Medulla oblongata (tissue), 1 donor: ENCODE data around the gene CRACDL.

Experiments used
- DNase-seq: peaks from one replicate; pipeline ENCODE4 v3.0.0-alpha.2; 2015; ENCODE audit errors: extremely low spot score

CRACDL gene, protein sequence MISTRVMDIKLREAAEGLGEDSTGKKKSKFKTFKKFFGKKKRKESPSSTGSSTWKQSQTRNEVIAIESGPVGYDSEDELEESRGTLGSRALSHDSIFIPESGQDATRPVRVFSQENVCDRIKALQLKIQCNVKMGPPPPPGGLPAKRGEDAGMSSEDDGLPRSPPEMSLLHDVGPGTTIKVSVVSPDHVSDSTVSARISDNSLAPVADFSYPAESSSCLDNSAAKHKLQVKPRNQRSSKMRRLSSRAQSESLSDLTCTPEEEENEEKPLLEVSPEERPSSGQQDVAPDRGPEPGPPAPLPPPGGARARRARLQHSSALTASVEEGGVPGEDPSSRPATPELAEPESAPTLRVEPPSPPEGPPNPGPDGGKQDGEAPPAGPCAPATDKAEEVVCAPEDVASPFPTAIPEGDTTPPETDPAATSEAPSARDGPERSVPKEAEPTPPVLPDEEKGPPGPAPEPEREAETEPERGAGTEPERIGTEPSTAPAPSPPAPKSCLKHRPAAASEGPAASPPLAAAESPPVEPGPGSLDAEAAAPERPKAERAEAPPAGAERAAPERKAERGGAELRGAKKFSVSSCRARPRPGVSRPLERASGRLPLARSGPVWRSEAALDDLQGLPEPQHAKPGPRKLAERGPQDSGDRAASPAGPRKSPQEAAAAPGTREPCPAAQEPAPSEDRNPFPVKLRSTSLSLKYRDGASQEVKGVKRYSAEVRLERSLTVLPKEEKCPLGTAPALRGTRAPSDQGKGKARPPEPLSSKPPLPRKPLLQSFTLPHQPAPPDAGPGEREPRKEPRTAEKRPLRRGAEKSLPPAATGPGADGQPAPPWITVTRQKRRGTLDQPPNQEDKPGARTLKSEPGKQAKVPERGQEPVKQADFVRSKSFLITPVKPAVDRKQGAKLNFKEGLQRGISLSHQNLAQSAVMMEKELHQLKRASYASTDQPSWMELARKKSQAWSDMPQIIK

GRCh38 chr2:98935777-98936352 is at the start of gene CRACDL:
Gene CRACDL (minus strand): TSS chr2:98936225. CDS start chr2:98846800, 89,425 bp downstream.
- no peak for DNase-seq

DNA sequence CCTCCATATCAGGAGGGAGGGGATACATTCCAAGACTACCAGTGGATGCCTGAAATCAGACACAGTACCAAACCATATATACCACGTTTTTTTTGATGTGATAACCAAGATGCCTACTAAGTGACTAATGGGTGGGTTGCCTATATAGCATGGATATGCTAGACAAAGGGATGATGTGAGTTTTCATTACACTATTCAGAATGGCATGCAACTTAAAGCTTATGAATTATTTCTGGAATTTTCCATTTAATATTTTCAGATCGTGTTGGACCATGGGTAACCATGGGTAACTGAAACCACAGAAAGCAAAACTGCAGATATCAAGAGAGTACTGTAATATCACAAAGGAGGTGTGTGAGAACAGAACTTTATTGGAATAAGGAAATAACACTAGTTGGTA is 39.6 kb upstream of the CRACDL start:
- DNase-seq, result no peak

DNA sequence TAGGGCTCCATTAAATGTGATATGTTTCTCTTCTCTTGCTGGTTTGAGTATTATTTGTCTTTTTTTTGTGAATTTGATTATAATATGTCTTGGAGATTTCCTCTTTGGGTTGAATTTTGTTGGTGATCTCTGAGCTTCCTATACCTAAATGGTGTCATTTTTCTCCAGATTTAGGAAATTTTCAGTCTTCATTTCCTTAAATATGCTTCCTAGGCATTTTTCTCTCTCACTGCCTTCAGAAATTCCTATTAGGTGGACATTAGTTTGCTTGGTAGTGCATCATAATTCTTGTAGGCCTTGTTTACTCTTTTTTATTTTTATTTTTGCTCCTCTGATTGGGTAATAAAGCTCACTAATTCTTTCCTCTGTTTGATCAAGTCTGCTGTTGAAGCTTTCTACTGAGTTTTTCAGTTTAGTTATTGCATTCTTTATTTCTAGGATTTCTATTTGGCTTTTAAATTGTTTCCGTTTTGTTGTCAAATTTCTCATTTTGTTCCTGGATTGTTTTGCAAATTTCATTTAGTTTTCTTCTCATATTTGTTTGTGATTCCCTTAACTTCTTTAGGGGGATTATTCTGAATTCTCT is 36.6 kb upstream of the CRACDL start:
- DNase-seq, result no peak

- no peak for DNase-seq
Observed at GRCh38 chr2:98959810-98960507, 23.9 kb upstream of the CRACDL start.

GRCh38 chr2:98952966-98953365 is 16.9 kb upstream of the CRACDL start:
- DNase-seq, result no peak

GRCh38 chr2:98948956-98949739 is 13.1 kb upstream of the CRACDL start:
- DNase-seq, result no peak

- DNase-seq, result no peak
Observed at GRCh38 chr2:98947554-98947953, 11.5 kb upstream of the CRACDL start.

DNA sequence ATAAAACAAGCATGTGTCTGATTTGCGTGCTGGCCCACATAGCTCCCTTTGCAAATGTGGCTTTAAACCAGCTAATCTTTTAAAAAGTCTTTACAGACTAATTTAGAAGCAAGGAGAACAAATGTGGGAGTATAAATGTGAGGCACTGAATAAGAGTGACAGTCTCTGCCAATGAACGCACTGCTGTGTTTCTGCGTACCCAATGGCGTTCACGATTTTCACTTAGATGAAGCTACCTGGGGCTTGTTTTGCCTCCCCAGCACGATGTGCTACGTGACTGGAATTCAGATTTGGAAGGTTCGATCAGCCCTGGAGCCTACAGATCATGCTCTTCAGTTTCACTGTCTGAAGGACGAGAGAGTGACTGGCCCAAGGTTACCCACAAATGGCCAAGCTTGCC is 10.8 kb upstream of the CRACDL start:
- no peak for DNase-seq

GRCh38 chr2:98944775-98945174 is 8.8 kb upstream of the CRACDL start:
- DNase-seq, result no peak

DNA sequence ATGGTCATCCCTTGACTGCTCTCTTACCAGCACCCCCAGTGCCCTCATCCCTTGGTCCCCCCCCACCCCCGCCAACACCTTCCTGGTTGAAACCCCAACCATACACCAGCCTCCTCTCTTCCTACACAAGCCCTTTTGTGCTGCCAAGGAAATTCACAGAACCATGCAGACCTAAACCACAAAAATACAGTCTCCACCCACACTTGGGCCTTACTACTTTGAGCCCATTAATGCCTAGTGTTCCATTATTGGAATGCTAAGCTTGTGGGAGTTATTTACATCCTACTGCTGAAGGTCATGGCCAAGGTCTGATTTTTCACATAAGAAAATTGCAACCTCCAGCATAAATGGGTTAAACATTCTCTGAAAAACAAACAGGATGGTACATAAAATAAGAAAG is 4.1 kb upstream of the CRACDL start:
- DNase-seq, result no peak

- no peak for DNase-seq
Observed at GRCh38 chr2:98937906-98938305, 1.9 kb upstream of the CRACDL start.

GRCh38 chr2:98936353-98937351 is 627 bp upstream of the CRACDL start:
- no peak for DNase-seq

GRCh38 chr2:98935111-98935770 is 784 bp downstream of the CRACDL start:
- DNase-seq, result no peak

DNA sequence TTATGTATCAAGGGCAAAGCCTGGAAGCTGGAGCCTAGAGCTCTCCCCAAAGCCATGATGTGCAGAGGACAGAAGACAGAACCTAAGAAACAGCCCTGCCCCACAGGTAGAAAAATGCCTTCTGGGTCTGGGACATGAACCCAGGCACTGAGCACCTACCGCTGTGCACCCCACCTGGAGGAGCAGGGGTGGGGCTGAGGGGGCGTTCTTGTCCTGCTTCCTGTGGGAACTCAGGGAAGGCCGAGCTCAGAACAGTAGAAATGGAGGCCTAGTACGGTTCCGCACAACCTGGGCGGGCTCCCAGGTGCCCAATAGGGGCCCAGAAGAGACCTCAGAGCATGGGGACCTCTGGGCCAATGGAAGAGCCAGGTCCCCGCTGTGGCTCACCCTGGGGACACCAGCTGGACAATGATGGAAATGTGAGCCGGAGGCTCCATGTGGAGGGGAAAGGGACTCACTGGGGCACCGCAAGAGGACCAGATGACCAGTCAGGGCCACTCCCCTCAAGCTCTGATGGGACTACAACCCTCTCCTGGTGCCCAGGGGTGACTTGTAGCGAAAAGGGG is 3.2 kb downstream of the CRACDL start:
- no peak for DNase-seq

- DNase-seq, result no peak
Observed at GRCh38 chr2:98932164-98932563, 3.9 kb downstream of the CRACDL start.

DNA sequence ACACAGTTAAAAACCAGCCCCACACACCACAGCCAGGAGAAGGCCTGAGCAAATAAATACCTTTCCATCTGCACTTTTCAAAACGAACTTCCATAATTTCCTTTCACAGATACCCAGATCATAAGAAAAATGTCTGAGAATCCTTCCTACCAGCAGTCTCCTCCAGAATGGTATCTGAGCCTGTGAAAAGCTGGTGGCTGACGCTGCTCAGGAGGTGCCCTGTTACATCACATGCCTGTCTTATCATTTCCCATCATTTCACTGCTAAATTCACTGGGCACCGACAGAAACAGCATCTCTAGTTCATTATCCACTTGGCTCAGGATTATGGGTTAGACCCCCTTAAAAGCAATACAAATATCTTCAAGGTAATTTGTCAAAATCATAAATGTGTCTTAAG is 4.4 kb downstream of the CRACDL start:
- DNase-seq, result no peak

GRCh38 chr2:98929920-98930319 is 6.1 kb downstream of the CRACDL start:
- no peak for DNase-seq

- DNase-seq, result no peak
Observed at GRCh38 chr2:98928242-98928641, 7.8 kb downstream of the CRACDL start.
